GM19043 (cell line): ENCODE measurements around the gene SPRY1.

Experiments
- ATAC-seq: cut with Tn5 transposase; IDR thresholded peaks from one replicate; pipeline ENCODE4 v1.9.1; 2021; ENCODE audit warnings: low read depth; ENCODE audit not compliant: unreplicated experiment

Gene SPRY1

GRCh38 chr4:123406872-123407271 is 10.3 kb downstream of the SPRY1 start:
- ATAC-seq: no peak

DNA sequence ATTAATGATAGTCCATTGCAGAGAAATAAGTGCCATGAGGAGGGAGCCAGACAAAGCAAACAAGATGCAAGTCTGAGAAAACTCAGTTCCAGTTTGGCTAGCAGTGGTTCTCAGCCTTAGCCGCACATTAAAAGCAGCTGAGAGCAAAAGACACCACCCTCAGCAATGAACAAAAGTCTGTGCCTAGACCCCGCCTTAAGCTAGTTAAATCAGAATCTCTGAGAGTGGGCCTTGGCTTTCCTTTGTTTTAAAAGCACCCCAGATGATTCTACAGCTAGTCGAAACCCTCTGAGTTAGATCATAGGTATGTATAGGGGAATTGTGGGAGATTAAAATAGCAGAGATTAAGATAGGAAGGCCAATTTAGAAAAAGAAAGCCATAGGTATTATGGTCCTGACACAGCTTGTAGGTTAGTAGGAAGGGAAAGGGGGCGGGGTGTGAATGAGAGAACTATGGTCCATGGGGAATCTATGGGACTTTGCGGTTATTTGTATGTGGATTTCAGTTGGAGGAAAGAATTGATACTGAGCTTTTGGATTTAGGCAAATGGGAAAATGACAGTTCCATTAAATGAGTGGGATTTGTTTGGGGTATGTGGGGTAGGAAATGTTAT is 12.0 kb downstream of the SPRY1 start:
- ATAC-seq: no peak

DNA sequence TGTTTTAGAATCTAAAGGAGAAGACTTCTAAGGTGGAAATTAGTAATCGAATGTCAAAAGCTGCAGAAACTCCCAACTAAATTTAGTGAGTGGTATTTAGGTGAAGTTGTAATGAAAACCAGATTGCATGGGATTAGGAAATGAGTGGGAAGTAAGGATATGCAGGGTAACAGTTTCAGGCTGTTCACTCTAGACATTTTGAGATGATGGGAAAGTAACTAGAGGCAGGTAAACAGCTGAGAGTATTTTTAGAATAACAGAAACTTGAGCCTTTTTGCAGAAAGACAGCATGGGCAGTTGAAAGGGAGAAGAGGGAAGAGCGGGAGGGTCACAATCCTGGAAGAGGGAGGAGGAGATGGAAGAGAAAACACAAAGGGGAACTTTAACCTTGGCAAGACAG is 12.7 kb downstream of the SPRY1 start:
- no peak for ATAC-seq

- ATAC-seq: no peak
These were observed 14.9 kb downstream of the SPRY1 start for GRCh38 chr4:123411514-123411913.

GRCh38 chr4:123412091-123412505 is 15.5 kb downstream of the SPRY1 start:
- peak; percentile 71 for ATAC-seq

GRCh38 chr4:123412700-123413512 is 16.3 kb downstream of the SPRY1 start:
- peak; percentile 5 for ATAC-seq

DNA sequence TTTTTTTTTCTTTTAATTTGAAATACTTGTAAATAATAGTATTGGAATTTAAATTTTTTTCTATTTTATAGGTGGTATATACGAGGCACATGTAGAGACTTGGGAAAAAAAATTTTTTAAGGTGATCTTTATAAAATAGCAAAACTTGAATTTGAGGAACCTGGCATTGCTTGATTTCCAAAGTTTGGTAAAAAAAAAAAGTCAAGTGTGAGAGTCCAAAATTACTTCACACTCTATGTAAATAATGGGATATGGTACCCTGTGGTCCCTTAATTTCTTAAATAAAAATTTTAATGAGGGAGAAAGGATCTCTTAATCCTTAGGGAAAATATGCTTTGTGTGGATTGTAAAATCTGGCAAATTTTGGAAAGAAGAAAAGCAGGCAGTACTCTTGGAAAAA is 19.0 kb downstream of the SPRY1 start:
- no peak for ATAC-seq

DNA sequence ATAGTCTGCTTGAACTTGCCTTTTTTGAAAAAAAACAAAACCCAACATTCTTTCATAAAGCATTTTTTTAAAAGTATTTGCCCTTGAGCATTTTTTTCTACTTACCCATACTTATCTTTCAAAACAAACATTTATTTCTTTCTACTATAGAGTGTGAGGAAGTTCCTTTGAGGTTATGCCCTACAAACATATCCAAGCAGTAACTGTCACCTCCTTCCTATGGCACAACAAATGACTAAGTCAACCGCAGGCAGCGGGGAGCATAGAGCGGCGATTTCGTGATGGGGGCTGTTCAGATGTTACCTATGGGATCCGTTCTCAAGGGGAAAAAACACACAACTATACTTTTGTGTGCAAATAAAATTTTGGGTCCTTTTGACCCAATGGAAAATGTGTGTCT is 19.4 kb downstream of the SPRY1 start:
- ATAC-seq: peak; percentile 22

GRCh38 chr4:123417813-123418212 is 21.2 kb downstream of the SPRY1 start:
- ATAC-seq: no peak

- peak; percentile 84 for ATAC-seq
These were observed 21.8 kb downstream of the SPRY1 start for GRCh38 chr4:123418351-123418931.

DNA sequence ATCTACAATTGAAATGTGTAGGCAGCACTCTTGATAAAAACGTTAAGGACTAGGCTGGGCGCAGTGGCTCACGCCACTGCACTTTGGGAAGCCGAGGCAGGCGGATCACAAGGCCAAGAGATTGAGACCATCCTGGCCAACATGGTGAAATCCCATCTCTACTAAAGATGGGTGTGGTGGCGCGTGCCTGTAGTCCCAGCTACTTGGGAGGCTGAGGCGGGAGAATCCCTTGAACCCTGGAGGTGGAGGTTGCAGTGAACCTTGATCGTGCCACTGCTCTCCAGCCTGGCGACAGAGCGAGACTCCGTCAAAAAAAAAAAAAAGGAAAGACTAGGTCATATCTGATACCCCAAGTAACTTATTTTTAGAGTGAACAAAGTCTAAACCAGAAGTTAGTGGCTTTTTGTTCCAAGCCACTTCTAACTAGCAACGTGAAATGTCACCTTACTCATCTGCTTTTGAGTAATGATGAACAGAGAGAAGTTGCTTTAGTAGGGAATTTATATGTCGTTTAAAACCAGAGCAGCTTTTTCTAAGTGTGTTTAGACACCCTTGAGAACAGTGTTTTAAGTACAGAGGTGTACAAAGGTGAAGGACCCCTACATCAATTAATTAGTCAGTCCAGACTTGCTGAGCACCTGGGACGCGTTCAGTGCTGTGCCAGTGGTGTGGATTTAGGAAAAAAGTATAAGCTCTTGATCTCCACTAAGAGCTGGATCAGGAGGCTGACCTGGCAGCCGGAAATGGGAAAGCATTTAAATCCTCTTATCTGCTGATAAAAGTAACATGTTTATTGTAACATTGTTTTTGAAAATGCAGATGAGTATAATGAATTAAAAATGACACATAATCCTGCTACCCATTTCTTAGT is 23.5 kb downstream of the SPRY1 start:
- ATAC-seq: no peak

DNA sequence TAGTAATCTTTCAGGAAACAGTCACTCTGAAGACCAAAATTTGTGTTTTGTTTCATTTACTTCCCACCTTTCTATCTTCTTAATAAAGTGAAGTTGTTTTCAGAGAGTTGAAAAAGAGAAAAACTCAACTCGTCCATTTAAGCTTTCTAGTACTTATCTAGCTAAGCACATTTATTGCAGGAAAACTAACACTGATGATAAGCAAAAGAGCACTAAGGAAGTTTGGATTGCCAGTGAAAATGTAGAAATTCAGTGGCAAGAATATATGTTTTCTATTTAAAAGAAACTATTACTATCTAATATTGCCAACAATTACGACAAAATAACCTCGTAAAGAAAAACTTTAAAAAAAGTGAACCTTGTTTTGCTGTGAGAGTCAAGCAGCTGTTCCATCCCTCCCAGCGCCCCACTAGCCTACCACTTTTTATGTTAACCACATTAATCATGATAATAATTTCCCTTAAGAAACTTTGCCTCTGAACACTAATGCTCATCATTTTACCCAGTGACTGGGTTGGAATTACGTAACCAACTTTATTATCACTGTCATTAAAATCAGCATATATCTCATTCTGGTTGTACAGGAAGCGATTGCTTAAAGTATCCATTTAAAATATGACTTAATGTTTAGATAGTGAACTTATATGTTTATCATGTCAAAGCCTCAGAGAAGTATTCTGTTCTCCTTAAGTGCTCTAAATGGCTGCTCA is 24.8 kb downstream of the SPRY1 start:
- no peak for ATAC-seq

GRCh38 chr4:123421937-123422781 is 25.6 kb downstream of the SPRY1 start:
- no peak for ATAC-seq

DNA sequence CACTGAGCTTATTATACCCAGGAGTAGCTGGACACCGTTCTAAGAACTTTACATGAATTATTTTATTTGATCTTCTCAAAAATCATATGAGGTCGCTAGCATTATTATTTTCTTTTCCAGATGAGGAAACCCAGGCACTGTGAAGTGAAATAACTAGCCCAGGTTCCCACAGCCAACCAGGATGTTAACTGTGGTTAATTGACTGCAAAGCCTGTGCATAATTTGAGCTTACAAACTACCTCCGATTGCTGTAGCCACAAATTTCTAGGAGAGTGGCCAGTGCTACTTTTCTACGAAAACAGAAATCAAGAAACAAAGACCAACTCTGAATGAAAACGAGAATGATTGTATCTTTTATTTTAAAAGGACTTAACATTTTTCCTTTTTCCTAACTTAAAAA is 27.2 kb downstream of the SPRY1 start:
- ATAC-seq: no peak

DNA sequence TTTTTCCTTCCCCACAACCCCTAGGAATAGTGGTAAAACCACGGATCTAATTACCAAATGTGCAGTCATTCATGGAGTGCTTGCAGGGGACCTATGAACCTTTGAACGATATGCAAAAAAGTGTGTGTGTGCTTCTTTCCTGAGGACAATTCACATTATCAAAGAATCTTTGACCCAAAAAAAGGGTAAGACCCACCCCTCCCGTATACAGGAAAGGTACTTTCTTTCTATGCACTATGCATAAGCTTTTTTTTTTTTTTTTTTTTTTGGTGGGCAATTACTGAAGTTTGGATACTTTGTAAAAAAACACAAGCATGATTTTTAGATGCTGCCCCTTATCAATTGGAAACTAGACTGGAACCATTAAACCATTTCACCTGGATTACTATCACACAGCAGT is 31.4 kb downstream of the SPRY1 start:
- ATAC-seq: no peak

GRCh38 chr4:123430031-123430430 is 33.4 kb downstream of the SPRY1 start:
- ATAC-seq: no peak

- no peak for ATAC-seq
These were observed 33.9 kb downstream of the SPRY1 start for GRCh38 chr4:123430501-123430900.

GRCh38 chr4:123433573-123433972 is 37.0 kb downstream of the SPRY1 start:
- no peak for ATAC-seq

DNA sequence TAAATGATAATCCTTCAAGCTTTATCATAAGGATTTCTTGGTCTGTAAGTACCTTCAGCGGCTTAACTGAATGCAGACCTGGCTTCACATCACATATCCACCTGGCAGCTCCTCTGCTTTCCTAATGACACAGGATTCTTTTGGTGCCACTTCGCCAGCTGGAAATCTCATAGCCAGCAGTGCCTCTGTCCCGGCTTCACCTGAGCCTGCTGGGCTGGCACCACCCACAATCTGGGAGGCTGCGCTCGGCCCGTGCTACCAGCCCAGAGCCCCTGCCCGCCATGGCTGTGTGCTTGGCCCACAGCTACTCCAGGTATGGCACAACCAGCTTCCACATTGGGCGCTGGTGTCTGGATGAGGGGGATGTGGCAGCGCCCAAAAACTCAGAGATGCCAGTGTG is 37.4 kb downstream of the SPRY1 start:
- ATAC-seq: no peak
